Bronchial epithelial cell (primary cell): Measurements from ENCODE around the gene RNF212B. TPM values are rescaled to one million over a fixed set of nuclear protein-coding genes. Genes with fewer than 3 reads are reported as not detected.

Experiments
- DNase-seq: peaks from one replicate; pipeline ENCODE4 v3.0.0-alpha.2; 2010; ENCODE audit warnings: low read depth
- FAIRE-seq: peaks from 2 replicates; lab custom pipeline; 2011; peaks lifted over from hg19 to GRCh38; lab: Jason Lieb, UNC
- H3K27me3 ChIP-seq: 2 replicates; pipeline ENCODE4 v1.5.1; 2011; ENCODE audit warnings: low read length; ENCODE audit not compliant: control insufficient read depth, insufficient read depth
- H3K36me3 ChIP-seq: 2 replicates; pipeline ENCODE4 v1.5.1; 2011; ENCODE audit warnings: low read length; ENCODE audit not compliant: control insufficient read depth, insufficient read depth
- H3K4me3 ChIP-seq: 2 replicates; pipeline ENCODE4 v1.5.1; 2011; ENCODE audit warnings: mild to moderate bottlenecking, low read depth, low read length, control low read depth
- total RNA-seq: library from RNA; depleted of rRNA; stranded (reverse); fragments of >200 nt; gene quantifications from 2 replicates; pipeline ENCODE4 v1.2.1, GENCODE V29; 2014
- TF ChIP-seq, protein P1 (sequence below): IDR thresholded peaks from 2 replicates; pipeline ENCODE4 v1.5.1; 2011; ENCODE audit warnings: mild to moderate bottlenecking, moderate library complexity, low read length, control low read depth, inconsistent platforms; ENCODE audit not compliant: insufficient read depth, severe bottlenecking

RNF212B gene
- total RNA-seq, 1 donor from 2014 or later = not detected

DNA sequence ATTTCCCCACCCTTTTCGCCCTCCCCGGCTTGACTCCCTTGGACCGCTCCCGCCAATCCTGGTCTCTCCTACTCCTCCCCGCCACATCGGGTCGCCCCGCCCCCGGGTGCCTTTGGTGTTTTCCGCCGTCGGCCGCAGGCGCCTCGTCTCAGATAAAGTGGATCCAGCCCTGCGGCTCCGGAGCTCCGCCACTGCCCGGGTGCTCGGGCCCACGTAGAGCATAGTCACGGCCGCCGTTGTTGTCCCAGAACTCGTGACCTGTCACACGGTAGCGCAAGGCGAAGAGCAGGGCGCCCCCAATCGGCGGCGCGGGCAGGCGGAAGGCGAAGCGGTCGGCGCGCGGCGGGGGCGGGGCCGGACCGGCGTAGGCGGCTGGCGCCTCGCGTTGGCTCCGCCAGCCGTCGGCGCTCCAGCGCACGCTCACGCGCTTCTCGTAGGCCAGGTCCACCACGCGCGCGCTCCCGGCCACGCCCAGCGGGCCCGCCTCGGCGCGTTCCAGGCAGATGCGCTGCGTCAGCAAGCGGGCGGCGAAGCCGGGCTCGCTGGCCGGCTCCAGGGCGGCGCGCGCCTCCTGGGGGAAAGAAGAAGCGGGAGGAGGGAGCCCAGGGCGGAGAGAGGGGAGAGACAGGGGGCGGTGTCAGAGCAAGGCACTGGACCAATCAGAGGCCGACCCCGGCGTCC is 63.7 kb downstream of the RNF212B start:
- DNase-seq (peak; percentile 92), FAIRE-seq (no peak)
- no peaks in the 10 kb centered on the region for H3K27me3 ChIP-seq
- H3K36me3 ChIP-seq = peaks cover 1% of the 10 kb centered on the region
- TF ChIP-seq, protein P1, sequence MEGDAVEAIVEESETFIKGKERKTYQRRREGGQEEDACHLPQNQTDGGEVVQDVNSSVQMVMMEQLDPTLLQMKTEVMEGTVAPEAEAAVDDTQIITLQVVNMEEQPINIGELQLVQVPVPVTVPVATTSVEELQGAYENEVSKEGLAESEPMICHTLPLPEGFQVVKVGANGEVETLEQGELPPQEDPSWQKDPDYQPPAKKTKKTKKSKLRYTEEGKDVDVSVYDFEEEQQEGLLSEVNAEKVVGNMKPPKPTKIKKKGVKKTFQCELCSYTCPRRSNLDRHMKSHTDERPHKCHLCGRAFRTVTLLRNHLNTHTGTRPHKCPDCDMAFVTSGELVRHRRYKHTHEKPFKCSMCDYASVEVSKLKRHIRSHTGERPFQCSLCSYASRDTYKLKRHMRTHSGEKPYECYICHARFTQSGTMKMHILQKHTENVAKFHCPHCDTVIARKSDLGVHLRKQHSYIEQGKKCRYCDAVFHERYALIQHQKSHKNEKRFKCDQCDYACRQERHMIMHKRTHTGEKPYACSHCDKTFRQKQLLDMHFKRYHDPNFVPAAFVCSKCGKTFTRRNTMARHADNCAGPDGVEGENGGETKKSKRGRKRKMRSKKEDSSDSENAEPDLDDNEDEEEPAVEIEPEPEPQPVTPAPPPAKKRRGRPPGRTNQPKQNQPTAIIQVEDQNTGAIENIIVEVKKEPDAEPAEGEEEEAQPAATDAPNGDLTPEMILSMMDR = peak; percentile 75
- peak overlapping the region; percentile 61 for H3K4me3 ChIP-seq

GRCh38 chr14:23301969-23302289 is 64.2 kb downstream of the RNF212B start:
- TF ChIP-seq, protein P1 = no peak
- no peaks in the 10 kb centered on the region for H3K27me3 ChIP-seq

DNA sequence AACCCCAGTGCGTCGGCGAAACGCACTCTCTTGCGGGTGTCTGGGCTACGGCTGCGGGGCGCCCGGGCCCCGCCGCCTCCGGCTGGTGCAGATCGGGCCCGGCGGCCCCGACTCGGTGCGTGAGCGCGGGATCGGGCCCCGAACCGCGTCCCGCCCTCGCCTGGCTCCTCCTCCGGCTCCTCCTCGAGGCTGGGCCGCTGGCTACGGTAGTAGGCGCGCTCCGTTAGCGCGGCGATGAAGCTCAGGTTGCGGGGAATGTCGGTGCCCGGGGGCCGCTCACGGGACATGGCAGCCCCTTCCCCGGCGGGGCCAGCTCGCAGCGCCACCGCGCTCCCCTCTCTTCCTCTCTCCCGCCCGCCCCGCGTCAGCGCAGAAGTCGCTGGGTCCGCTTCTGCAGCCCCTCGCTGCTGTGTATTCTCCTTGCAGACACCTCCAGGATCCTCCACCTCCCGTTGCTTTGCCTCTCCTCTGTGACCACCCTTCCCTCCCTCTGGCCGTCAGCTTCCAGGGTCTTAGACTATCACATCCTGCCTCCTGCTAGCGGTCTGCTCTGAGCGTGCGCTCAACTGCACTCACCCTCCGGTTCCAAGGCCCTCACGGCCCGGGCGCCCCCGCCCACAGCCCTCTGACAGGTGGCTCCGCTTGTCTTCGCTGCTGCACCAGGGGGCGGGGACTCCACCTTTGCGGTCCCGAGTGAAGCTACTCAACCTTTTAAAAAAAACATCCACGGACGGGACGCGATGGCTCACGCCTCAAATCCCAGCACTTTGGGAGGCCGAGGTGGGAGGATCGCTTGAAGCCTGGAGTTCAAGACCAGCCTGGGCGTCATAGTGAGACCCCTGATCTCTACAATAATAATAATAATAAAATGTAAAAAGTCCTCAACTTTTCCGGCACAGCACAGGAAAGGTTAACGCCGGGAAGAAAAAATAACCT is 64.8 kb downstream of the RNF212B start, which contains the start of gene PPP1R3E:
Gene PPP1R3E (minus strand): TSS at position 570 of the 936 bp plus-strand sequence. CDS start 283 bp downstream, at position 287.
- Histone ChIP-seq H3K36me3 (peaks cover 1% of the 10 kb centered on the region), H3K27me3 (no peaks in the 10 kb centered on the region), H3K4me3 (peak within 1 kb of the TSS; percentile 55)
- TF ChIP-seq, protein P1 = no peak
- no peak for FAIRE-seq
- DNase-seq = peak; percentile 35

More at GRCh38 chr14:23301969-23302289, 64.2 kb downstream of the RNF212B start:
- FAIRE-seq = no peak
- H3K36me3 ChIP-seq = peaks cover 1% of the 10 kb centered on the region
- peak overlapping the region; percentile 55 for H3K4me3 ChIP-seq
- DNase-seq = no peak

- H3K27me3 ChIP-seq = no peaks in the 10 kb centered on the region
- H3K36me3 ChIP-seq = peaks cover 19% of the 10 kb centered on the region
- FAIRE-seq = no peak
- peak within 1 kb of the TSS; percentile 52 for H3K4me3 ChIP-seq
- TF ChIP-seq, protein P1 = no peak
- peak; percentile 80 for DNase-seq
Measured at GRCh38 chr14:23306412-23307145, 68.8 kb downstream of the RNF212B start, which contains the start of gene BCL2L2. Gene BCL2L2 (plus strand): TSS chr14:23306833. CDS start chr14:23307768, 935 bp downstream.

- TF ChIP-seq, protein P1 = no peak
- no peaks in the 10 kb centered on the region for H3K27me3 ChIP-seq
- peaks cover 20% of the 10 kb centered on the region for H3K36me3 ChIP-seq
- FAIRE-seq = no peak
- peak overlapping the region; percentile 52 for H3K4me3 ChIP-seq
- DNase-seq = no peak
Measured at GRCh38 chr14:23307146-23307530, 69.4 kb downstream of the RNF212B start.
